OCI-LY7 (cell line): ENCODE data around the gene KLHL6.

Source experiments
- EZH2phosphoT487 ChIP-seq: fragments of 200-600 bp; sonication (generic); IDR thresholded peaks from 2 replicates; pipeline ENCODE4 v1.6.1; 2018; ENCODE audit warnings: low read depth, borderline replicate concordance, mild to moderate bottlenecking, mixed run types, antibody characterized with exemption, low read length, moderate library complexity, mixed read lengths
- TF ChIP-seq, protein P1 (sequence below): fragments of 200-600 bp; sonication (generic); conservative IDR thresholded peaks from 2 replicates; pipeline ENCODE4 v1.5.1; 2014; ENCODE audit warnings: mild to moderate bottlenecking, antibody characterized with exemption, low read length, moderate library complexity, mixed read lengths

DNA sequence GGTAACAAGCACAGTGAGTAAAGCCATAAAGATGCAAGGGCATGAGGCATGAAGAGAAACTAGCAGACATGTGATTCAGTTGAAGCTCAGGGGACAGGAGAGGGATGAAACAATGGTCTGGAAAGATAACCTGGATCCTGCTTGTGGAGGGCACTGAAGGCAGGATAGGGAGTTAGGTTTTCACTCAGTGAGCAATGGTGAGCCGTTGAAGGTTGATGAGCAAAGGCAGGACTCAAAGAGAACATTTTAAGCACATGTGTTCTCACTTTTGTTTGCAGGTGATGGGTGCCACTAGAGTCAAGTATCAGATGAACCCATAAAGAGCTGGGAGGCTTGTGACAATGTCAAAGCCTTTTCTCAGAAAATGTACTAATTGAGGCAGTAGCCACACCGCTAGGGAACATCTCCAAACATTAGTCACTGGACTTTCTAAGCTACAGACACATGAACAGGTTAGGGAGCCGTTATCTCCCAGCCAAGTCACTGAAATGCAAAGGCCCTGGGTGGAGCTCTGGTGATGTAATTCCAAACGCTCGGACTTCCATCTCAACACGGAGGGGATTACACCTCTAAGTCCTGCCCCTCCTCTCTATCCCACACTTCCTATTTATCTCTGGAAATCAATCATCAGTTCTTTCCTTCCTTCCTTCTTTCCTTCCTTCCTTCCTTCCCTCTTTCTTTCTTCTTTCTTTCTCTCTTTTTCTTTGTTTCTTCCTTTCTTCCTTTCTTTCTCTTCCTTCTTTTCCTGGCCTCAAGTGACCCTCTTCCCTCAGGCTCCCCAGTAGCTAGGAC lies 22.7 kb downstream of the KLHL6 start:
- no peak for TF ChIP-seq EZH2phosphoT487
- TF ChIP-seq, protein P1, sequence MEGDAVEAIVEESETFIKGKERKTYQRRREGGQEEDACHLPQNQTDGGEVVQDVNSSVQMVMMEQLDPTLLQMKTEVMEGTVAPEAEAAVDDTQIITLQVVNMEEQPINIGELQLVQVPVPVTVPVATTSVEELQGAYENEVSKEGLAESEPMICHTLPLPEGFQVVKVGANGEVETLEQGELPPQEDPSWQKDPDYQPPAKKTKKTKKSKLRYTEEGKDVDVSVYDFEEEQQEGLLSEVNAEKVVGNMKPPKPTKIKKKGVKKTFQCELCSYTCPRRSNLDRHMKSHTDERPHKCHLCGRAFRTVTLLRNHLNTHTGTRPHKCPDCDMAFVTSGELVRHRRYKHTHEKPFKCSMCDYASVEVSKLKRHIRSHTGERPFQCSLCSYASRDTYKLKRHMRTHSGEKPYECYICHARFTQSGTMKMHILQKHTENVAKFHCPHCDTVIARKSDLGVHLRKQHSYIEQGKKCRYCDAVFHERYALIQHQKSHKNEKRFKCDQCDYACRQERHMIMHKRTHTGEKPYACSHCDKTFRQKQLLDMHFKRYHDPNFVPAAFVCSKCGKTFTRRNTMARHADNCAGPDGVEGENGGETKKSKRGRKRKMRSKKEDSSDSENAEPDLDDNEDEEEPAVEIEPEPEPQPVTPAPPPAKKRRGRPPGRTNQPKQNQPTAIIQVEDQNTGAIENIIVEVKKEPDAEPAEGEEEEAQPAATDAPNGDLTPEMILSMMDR: no peak
